C4-2B (cell line): ENCODE data around the gene CFAP77.

ENCODE experiments used
- CTCF ChIP-seq: fragments of 450-650 bp; conservative IDR thresholded peaks from 2 replicates; pipeline ENCODE4 v1.5.1; 2017; ENCODE audit warnings: mild to moderate bottlenecking
- ZFX ChIP-seq: fragments of 450-650 bp; IDR thresholded peaks from 2 replicates; pipeline ENCODE4 v1.6.1; 2017

DNA sequence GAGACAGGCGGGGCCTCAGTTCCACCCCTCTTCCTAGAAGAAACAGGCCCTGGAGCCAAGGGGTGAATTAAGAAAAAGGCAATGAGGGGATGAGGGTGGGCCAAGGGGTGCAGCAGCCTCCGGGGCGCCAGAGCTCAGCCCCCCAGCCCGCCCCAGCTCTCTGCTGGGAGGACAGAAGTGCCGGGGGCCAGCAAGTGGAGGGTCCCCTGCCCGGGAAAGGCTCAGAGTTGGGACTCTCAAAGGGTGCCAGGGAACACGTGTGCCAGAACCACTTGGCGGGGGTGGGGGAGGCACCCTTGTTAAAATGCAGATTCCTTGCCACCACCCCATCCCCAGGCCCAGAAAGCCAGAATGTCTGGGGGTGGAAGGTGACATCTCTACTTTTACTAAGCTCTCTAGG, 104.8 kb downstream of the CFAP77 start:
- no peak for TF ChIP-seq CTCF
- TF ChIP-seq ZFX: no peak
